Measurements from ENCODE around the gene ETS2.
"Not testable (repeated sequence)": the region's sequence is repeated elsewhere in the genome, so short reads cannot be mapped to it uniquely, and the experiment has no call there.

ETS2 gene

DNA sequence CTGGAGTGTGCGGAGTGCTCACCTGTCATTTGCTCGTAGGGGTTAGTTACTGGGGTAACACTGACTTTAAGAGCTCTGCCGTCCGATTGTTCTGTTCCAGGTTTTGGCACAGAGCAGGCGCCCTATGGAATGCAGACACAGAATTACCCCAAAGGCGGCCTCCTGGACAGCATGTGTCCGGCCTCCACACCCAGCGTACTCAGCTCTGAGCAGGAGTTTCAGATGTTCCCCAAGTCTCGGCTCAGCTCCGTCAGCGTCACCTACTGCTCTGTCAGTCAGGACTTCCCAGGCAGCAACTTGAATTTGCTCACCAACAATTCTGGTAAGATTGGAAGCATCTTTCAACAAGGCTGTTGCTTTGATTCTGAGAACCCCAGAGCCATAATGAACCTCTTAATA, 12.6 kb downstream of the ETS2 start:
- DNase-seq (ENCODE audit: low spot score): no peak

DNA sequence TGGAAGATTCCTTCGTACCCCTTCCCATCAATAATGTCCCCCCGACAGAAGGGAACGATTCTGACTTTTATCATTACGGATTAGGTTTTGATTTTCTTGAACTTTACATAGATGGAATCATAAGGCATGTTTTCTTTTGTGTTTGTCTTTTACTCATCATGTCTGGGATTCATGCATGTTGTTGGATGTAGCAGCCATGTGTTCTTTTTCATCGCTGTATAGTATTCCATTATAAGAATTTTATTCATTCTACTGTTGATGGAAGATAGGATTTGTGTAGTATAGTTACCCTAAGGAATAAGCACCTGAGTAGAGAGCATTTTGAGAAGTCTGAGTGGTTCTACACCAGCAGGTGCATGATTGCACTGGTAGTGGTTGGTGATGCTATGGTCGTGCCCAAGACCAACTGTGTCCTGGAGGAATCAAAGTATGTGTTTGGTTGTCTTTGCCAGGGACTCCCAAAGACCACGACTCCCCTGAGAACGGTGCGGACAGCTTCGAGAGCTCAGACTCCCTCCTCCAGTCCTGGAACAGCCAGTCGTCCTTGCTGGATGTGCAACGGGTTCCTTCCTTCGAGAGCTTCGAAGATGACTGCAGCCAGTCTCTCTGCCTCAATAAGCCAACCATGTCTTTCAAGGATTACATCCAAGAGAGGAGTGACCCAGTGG, 13.5 kb downstream of the ETS2 start:
- no peak for DNase-seq (ENCODE audit: low spot score)

DNA sequence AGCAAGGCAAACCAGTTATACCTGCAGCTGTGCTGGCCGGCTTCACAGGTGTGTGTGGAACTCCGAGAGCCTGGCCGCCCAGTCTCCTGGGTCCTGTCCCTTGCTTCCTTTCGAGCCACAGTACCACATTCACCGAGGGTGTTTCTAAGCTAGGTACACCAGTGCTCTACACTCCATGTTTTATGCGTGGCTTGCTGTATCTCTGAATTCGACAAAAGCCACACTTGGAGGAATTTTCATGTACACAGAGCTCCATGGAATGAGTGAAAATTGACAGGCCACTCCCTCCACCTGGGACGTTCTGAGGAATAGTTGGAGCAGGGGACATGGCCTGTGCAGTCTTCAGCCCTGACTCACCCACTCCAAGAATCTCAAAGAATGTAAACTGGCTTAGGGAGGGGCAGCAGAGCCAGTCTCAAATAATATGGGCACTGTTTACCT, 14.0 kb downstream of the ETS2 start:
- DNase-seq (ENCODE audit: low spot score): peak; percentile 29

DNA sequence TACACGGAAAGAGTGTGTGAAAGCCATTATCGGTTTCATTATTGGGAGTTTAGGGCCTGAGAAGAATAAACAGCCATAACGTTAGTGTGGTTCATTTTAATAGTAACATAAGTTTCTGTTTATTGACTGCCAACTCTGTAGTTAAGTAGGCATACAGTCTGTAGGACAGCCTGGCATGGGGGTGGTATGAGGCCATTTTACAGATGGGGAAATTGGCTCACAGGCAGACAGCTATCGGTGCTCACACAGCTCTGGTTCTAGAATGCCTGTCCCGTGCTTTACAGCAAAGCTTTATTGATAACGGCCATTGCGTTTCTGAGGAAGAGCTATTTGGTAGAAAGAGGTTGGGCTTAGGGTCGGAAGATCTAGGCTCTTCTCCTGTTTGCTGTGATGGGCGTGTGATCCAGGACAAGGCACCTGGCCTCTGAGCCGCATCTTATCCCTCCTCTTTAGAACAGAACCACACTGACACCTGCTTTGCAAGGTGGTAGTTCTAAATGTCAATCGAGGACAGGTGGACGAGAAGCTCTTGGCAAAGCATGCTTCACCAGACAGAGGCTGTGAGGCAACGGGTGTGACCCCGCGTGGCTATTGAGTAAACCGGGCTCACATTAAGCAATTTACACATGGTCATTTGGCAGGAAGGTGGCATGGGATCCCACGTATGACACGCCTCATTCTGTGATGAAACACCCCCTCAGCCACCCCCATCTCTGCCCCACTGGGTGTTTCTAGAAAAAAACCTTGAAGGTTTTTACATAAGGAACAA, 14.9 kb downstream of the ETS2 start:
- DNase-seq (ENCODE audit: low spot score): no peak

GRCh38 chr21:38821248-38821647, 15.5 kb downstream of the ETS2 start:
- DNase-seq (ENCODE audit: low spot score): no peak

DNA sequence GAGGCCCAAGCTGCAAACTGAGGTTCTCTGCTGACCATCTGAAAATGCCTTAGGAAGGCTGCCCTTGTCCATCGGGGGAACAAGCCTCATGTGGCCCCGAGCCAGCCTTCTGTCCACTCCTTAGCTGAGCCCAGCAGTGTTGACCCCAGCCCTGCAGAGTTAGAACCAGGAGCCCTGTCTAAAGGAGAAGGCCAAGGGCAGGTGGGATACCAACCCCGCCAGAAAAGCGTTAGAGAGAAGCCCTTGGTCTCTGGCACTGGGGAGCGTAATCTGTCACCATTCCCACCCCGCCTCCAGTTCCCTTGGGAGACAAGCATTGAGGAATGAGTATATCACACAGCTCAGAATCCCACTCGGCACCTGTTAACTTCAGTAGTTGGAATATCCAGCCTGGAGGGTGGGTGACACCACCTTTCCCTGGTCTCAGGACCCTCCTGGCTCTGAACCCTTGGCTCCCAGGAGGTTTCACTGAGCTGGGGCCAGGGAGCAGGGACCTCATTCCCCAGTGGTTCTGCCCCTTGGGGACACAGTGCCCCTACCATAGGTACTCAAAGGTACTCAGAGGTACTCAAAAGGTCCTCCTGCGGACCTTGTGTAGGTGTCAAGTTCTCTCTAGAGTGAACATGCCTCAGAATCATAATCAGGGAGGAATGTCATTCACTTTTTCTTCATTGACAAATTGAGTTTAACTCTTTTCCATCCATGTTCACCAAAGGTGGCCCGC, 16.4 kb downstream of the ETS2 start:
- DNase-seq (ENCODE audit: low spot score): no peak

GRCh38 chr21:38822778-38823238, 17.1 kb downstream of the ETS2 start:
- DNase-seq (ENCODE audit: low spot score): no peak

DNA sequence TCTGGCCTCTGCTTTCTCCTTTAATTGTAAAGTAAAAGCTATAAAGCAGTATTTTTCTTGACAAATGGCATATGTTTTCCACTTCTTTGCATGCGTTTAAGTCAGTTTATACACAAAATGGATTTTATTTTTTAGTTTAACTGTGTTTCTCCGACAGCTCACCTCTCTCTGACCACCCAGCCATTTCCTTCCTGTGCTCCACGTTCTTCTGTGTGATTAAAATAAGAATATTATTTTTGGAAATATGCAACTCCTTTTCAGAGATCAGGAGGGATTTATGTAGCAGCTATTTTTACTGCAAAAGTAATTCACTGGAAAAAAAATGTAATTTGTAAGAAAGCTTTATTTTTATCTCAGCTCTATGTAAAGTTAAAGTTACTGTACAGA, 18.0 kb downstream of the ETS2 start:
- no peak for DNase-seq (ENCODE audit: low spot score)

- DNase-seq (ENCODE audit: low spot score): no peak
Measured at GRCh38 chr21:38824124-38824822, 18.5 kb downstream of the ETS2 start.

- DNase-seq (ENCODE audit: low spot score): no peak
Measured at GRCh38 chr21:38825269-38825668, 19.5 kb downstream of the ETS2 start.

DNA sequence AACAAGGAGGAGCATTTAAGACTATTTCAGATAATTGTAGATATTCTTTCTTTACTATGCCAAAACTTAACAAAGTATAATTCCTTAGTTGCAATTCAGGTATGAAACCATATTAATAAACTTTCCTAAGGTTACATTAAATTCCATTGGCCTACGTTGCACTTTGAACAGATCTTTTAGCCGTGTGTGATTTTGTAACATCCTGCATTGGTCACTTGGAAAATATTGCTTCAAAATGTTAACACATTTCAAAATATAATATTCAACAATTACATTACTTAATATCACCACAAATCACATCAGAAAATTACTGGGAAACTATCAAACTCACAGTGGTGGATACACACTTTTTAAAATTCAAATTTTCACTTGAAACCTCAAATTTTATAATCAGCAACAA, 20.2 kb downstream of the ETS2 start:
- no peak for DNase-seq (ENCODE audit: low spot score)

- DNase-seq (ENCODE audit: low spot score): not testable (repeated sequence)
Measured at GRCh38 chr21:38828111-38828510, 22.4 kb downstream of the ETS2 start.

DNA sequence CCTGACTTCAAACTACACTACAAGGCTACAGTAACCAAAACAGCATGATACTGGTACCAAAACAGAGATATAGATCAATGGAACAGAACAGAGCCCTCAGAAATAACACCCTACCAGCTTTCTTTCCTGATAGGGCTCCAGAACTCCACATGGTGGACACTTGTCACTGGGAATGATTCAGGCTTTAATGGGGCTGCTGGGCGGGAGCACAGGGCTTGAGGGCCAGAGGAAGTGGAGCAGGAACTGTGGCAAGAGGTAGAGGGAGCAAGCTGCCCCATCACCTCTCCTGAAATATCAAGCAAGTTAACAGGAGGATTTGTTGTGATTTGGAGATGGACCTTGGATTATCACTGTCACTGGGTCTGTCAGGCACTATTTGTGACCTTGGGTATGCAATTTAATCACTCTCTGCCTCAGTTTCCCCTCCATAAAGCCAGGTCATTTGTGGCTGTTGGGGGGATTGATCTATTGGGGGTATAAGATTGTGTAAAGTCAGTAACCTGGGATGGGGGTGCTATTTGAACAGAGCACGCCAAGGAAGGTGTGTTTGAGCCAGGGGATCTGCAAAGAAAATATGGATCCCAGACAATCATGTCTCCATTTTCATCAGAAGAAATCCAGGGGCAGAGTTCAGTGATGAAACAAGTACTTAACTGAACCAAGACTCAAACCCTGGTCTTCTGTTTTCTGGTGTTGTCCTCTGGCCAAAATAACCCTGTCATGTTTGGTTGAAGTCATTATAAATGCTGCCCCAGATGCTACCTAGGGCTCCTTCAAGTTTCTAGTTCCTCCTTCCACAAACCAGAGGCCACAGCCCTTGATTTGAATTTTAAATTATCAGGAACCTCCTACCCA, 25.2 kb downstream of the ETS2 start:
- no peak for DNase-seq (ENCODE audit: low spot score)

DNA sequence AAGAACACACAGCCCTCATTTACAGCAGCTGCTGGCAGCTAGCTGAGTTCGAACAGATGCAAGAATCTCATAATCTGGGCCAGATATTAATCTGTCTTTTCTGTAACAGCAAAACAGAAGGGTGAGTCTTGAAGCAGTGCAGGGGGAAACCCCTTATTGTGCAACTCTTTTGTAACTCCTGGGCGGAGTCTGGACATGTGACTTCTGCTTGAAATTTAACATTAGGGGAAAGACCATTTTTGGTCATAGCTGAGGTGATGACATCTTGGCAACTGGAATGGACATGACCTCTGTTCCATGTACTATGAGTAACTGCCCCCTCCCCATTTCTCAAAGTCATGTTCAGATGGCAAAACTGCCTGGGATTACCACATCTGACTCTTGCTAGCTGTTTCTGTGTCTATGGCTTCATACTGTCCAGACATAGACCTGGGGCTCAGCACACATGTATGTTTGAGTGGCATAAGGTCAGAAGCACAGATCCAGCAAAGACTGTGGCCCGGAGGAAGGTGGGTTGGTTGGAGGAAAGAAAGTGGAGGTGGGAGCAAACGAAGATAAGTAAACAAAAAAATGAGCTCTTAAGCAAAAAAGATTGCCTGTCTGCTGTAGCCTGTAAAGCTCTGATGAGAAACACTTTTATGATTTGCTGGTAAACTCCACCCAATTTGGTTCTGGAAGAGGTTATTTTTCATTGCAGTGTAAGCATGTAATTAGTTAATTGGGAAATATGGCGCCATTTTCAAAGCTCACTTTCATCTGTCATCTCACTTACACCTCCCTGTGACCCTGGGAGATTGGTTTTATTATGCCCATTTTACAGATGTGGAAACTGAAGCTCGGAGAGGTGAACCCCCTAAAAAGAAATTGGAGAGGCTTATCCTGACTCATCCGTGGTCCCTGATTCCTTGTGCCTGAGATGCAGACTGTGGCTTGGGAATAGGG, 26.1 kb downstream of the ETS2 start:
- DNase-seq (ENCODE audit: low spot score): no peak

DNA sequence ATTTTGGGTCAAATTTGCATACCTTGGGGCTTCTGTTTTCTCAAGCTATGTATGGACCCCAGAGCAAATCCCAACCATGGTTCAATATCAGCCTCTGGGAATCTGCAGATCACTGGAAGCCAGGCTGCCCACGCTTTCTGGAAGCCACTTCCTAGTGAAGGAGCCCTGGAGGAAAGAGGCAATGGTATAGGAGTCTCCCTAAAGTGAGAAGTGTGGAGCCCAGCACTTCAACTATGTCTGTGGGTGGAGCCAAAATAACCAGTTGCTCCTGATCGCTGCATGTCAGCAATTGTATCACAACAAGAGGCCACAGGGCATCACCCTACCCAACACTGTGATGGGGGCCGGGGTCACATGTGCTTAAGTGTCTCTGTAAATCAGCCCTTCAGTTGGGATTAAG, 26.9 kb downstream of the ETS2 start:
- no peak for DNase-seq (ENCODE audit: low spot score)

DNA sequence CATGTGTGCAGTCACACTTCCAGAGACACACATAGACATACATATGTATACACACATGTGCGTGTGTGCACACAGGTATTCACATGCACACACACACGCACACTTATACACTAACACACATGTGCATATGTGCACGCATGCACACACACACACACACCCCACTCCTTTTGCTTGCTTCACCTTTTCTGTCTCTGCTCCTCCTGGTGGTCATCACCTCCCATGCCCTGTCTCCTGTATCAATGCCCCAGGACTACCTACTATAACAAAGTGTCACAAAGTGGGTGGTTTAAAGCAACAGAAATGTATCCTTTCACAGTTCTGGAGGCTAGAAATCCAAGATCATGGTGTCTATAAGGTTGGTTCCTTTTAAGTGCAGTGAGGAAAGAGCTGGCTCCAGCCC, 27.4 kb downstream of the ETS2 start:
- DNase-seq (ENCODE audit: low spot score): no peak

DNA sequence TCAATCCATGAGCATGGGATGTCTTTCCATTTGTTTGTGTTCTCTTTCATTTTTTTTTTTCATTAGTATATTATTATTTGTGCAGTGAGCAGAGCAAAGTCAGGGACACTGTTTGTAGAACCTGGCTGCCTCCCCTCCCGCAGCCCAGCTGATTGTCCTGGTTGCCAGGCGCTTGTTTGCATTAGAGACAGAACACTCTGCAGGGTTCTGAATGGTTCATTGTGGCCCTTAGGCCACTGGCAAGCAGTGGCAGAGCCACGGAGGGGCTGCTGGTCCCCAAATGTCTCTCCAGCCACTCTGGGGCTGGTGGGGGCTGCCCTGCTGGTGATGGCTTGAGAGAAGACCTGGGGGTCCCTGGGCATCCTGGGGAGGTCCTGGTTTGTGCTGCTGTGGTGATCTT, 29.0 kb downstream of the ETS2 start:
- DNase-seq (ENCODE audit: low spot score): no peak

DNA sequence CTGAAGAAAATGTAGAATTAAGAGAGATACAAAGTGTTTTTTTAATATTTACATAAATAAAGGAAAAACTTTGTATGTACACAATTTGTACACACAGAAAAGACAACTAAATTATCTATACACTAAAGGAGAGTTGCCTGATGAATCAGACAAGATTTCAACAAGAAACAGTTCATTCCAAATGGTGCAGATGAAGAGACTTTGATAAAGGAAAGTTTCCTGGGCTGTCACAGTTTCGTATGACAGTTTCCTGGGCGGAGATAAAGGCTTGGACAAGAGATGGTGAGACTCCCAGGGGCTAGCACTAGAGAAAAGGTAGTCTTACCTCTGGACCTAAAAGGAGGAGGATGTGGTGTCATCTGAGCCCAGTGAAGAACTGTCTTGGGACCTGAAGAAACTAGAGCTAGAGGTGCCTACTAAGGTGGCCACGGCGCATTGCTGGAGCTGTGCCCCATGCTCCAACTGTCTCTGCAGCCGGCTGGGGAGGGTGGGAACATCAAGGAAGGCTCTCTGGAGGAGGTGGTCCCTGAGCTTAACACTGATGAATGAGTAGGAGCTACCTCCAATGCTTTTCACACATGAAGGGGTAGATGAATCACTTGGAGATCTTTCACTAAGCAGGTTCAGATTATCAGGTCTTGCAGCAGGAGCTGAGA, 32.2 kb downstream of the ETS2 start:
- DNase-seq (ENCODE audit: low spot score): no peak

GRCh38 chr21:38838598-38839327, 33.0 kb downstream of the ETS2 start:
- DNase-seq (ENCODE audit: low spot score): no peak

All from iPS-NIHi11 (cell line).